ENCODE results near the gene VPS72. TPM values are rescaled to one million over a fixed set of nuclear protein-coding genes. Genes with fewer than 3 reads are reported as not detected.

Gene VPS72
- total and polyA plus RNA-seq, 2 of the 13 experiments (the other 11 are each of a cell fraction or from before 2014, with no cell fraction given), result 33.7 to 34.5 TPM

- TF ChIP-seq ETS1 (CRISPR knock-in tag; IDR thresholded peaks at IDR 0.05) (no peak), HNF4G (IDR thresholded peaks at IDR 0.05; ENCODE audit: borderline replicate concordance, low read depth, low read length) (peak; percentile 60; the same call in 1 of the 2 replicates), HNF4G (CRISPR knock-in tag; IDR thresholded peaks at IDR 0.05; ENCODE audit: borderline replicate concordance, low read depth) (no peak; the same call in 1 of the 2 replicates), RELA (CRISPR knock-in tag; IDR thresholded peaks at IDR 0.05) (no peak), ZBTB14 (CRISPR knock-in tag; IDR thresholded peaks at IDR 0.05) (no peak), ZBTB25 (CRISPR knock-in tag; IDR thresholded peaks at IDR 0.05) (no peak), SMAD3 (CRISPR knock-in tag; IDR thresholded peaks at IDR 0.05) (no peak), ZNF3 (CRISPR knock-in tag; IDR thresholded peaks at IDR 0.05) (no peak), AKNA (CRISPR knock-in tag; IDR thresholded peaks at IDR 0.05; ENCODE audit: borderline replicate concordance) (no peak), BHLHE40 (IDR thresholded peaks at IDR 0.05; ENCODE audit: low read length) (no peak), WIZ (CRISPR knock-in tag; IDR thresholded peaks at IDR 0.05) (no peak), PRDM15 (CRISPR knock-in tag; IDR thresholded peaks at IDR 0.05) (no peak), BATF2 (CRISPR knock-in tag; IDR thresholded peaks at IDR 0.05) (no peak), ZNF362 (CRISPR knock-in tag; IDR thresholded peaks at IDR 0.05; ENCODE audit: borderline replicate concordance) (0 out of 2 replicates have a peak, but pooled peaks have one; percentile 15), ZNF354B (CRISPR knock-in tag; IDR thresholded peaks at IDR 0.05) (no peak)
These were observed 42.3 kb downstream of the VPS72 start (continued) for GRCh38 chr1:151147665-151148064.

Data from HepG2 (cell line).